Measurements from ENCODE around the gene CHD2.

CHD2 gene

DNA sequence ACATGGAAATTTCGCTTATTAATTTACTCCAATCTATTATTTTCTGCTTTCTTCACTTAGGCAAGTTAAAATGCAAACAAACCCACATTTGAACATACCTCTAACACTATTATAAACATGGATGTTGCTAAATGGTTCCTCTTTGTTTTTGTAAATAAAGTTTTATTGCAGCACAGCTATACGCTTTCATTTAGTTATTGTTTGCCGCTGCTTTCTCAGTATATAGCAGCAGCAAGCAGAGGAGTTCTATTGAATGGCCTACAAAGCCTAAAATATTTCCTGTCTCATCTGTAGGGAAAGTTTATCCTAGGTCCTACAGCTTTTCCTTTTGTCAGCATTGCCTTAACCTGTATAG, 7.9 kb upstream of the CHD2 start:
- TF ChIP-seq CTCF (IDR thresholded peaks at IDR 0.05; ENCODE audit: control insufficient read depth, insufficient read depth, low read depth, low read length, missing control alignments) = no peak
- H3K4me3 ChIP-seq (ENCODE audit: control insufficient read depth, low read depth, low read length) = no peak overlapping the region
- DNase-seq (ENCODE audit: low read depth) = no peak

- H3K4me3 ChIP-seq (ENCODE audit: control insufficient read depth, low read depth, low read length) = no peak overlapping the region
These were observed 6.9 kb upstream of the CHD2 start for GRCh38 chr15:92893200-92893599.

DNA sequence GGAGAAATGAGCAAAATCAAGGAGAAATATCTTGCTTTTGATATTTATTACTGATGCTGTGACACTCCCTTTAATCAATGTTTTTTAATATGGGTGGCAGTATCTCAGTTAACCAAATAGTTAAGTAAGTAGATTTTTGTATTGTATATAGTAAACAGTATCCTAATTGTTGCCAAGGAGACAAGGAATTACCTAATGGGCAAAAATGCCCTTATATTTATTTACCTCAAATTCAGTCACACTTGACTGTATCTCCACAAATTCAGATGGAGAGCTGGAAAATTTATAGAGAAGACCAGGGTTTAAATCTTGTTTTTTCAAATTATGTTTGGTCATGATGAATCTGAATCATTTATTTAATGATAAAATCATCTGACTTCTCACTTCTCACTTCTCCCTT, 3.6 kb upstream of the CHD2 start:
- no peak for TF ChIP-seq CTCF (IDR thresholded peaks at IDR 0.05; ENCODE audit: control insufficient read depth, insufficient read depth, low read depth, low read length, missing control alignments)
- H3K4me3 ChIP-seq (ENCODE audit: control insufficient read depth, low read depth, low read length) = no peak overlapping the region
- no peak for DNase-seq (ENCODE audit: low read depth)

More at GRCh38 chr15:92893200-92893599, 6.9 kb upstream of the CHD2 start:
- no peak for TF ChIP-seq CTCF (IDR thresholded peaks at IDR 0.05; ENCODE audit: control insufficient read depth, insufficient read depth, low read depth, low read length, missing control alignments)
- DNase-seq (ENCODE audit: low read depth) = no peak

DNA sequence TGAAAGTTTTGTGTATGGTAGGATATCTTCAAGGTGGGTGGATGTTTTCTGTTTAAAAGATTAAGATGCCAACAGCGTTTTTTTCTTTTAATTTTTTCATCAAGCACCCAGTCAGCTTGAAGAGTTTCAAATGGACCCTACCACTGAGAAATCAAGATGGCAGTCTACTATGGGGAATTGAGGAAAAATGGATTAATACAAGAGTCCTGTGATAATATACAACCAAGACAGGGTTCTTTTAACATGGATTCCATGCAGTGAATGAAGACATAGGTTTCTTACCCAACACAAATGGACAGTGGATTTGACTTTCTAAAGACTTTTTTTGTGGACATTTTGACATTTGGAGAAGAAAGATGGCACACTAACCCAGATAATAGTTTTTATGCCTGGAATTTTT, 2.5 kb upstream of the CHD2 start:
- H3K4me3 ChIP-seq (ENCODE audit: control insufficient read depth, low read depth, low read length) = no peak overlapping the region
- DNase-seq (ENCODE audit: low read depth) = no peak
- no peak for TF ChIP-seq CTCF (IDR thresholded peaks at IDR 0.05; ENCODE audit: control insufficient read depth, insufficient read depth, low read depth, low read length, missing control alignments)

- no peak for TF ChIP-seq CTCF (IDR thresholded peaks at IDR 0.05; ENCODE audit: control insufficient read depth, insufficient read depth, low read depth, low read length, missing control alignments)
- no peak for DNase-seq (ENCODE audit: low read depth)
- no peak overlapping the region for H3K4me3 ChIP-seq (ENCODE audit: control insufficient read depth, low read depth, low read length)
These were observed 1.0 kb upstream of the CHD2 start for GRCh38 chr15:92898988-92899582.

DNA sequence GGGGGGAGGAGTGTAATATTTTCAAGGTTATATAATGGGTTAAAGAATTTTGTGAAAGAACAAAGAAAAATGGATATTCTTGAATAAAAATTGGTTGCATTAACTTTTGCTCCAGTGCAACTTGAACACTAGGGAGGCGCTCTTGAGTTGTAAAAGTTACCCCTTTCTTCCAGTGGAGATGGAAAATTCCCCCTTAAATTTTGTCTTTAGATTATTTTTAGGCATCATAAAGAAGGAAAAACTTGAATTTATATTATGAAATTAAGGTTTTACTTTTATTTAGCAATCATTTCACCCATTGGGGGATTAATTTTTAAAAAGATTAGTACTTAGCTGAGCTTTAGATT, 550 bp upstream of the CHD2 start:
- peak; percentile 26 for TF ChIP-seq CTCF (IDR thresholded peaks at IDR 0.05; ENCODE audit: control insufficient read depth, insufficient read depth, low read depth, low read length, missing control alignments)
- DNase-seq (ENCODE audit: low read depth) = no peak
- H3K4me3 ChIP-seq (ENCODE audit: control insufficient read depth, low read depth, low read length) = no peak overlapping the region

- peak overlapping the region; percentile 58 for H3K4me3 ChIP-seq (ENCODE audit: control insufficient read depth, low read depth, low read length)
- TF ChIP-seq CTCF (IDR thresholded peaks at IDR 0.05; ENCODE audit: control insufficient read depth, insufficient read depth, low read depth, low read length, missing control alignments) = no peak
- no peak for DNase-seq (ENCODE audit: low read depth)
These were observed 577 bp downstream of the CHD2 start for GRCh38 chr15:92900731-92901071.
